K562 (cell line): ENCODE results near the gene MBOAT2. TPM values are rescaled to one million over a fixed set of nuclear protein-coding genes. Genes with fewer than 3 reads are reported as not detected.

Experiments used
- ATAC-seq: fragments of 200-7000 bp; cut with Tn5 transposase; 3 replicates; pipeline ENCODE4 v1.9.1; 2020; ENCODE audit warnings: moderate library complexity
- BruUV-seq: library from RNA; stranded (reverse); fragments of 400-500 nt; replicated peaks from 2 replicates; lab custom pipeline; 2021; lab: Mats Ljungman, UMichigan
- CTCF ChIA-PET: fragments of 300-600 bp; formaldehyde crosslinking; extraction: SDS; loops from one replicate; lab custom pipeline; 2021; ENCODE audit warnings: low intra/inter-chr PET ratio; lab: Yijun Ruan, JAX
- POLR2A ChIA-PET: fragments of 300-600, 350-650 bp; sonication (Branson Sonifier 250); formaldehyde crosslinking; extraction: SDS; loops from one replicate; lab custom pipeline; 2021; ENCODE audit warnings: antibody characterized with exemption, inconsistent platforms; lab: Yijun Ruan, JAX
- DNase-seq, 4 experiments: peaks; one replicate each; pipeline versions ENCODE4 v3.0.0 to v3.0.0-alpha.2; 2011 to 2018; ENCODE audit warnings: low spot score in 3 of 4, mixed read lengths in 3 of 4; ENCODE audit errors: extremely low read depth in 1 of 4
- FAIRE-seq: peaks from 2 replicates; lab custom pipeline; 2011; peaks lifted over from hg19 to GRCh38; lab: Jason Lieb, UNC
- H2AFZ ChIP-seq: 2 replicates; pipeline ENCODE4 v1.6.0; 2011; ENCODE audit warnings: low read depth, low read length, control low read depth, inconsistent platforms
- H3K27ac ChIP-seq: fragments of 200-600 bp; 3 replicates; pipeline ENCODE4 v1.8.0; 2011; ENCODE audit warnings: low read depth, mild to moderate bottlenecking, control low read depth, inconsistent platforms, low read length, moderate library complexity, mixed read lengths; ENCODE audit errors: extremely low read depth
- H3K27me3 ChIP-seq, 2 experiments: fragments of 300-600 bp in 1 of 2; 2 replicates in 1 of 2; 3 replicates in 1 of 2; pipeline versions ENCODE4 v1.6.0 to v1.8.0; 2011; ENCODE audit warnings: inconsistent platforms in 2 of 2, low read length in 2 of 2, mild to moderate bottlenecking in 1 of 2, mixed read lengths in 1 of 2, moderate library complexity in 1 of 2; ENCODE audit not compliant: control insufficient read depth in 2 of 2, insufficient read depth in 2 of 2
- H3K36me3 ChIP-seq: fragments of 300-600 bp; 3 replicates; pipeline ENCODE4 v1.8.0; 2011; ENCODE audit warnings: mild to moderate bottlenecking, low read length, inconsistent platforms; ENCODE audit not compliant: control insufficient read depth, insufficient read depth
- H3K4me1 ChIP-seq, 2 experiments: fragments of 200-600 bp in 1 of 2; replicated peaks in 1 of 2; 2 replicates in 1 of 2; 3 replicates in 1 of 2; pipeline versions ENCODE4 v1.5.1 to v1.8.0; 2011; ENCODE audit warnings: inconsistent platforms in 2 of 2, low read length in 2 of 2, mild to moderate bottlenecking in 1 of 2, mixed read lengths in 1 of 2, moderate library complexity in 1 of 2; ENCODE audit not compliant: control insufficient read depth in 2 of 2, insufficient read depth in 2 of 2
- H3K4me2 ChIP-seq: 2 replicates; pipeline ENCODE4 v1.6.1; 2011; ENCODE audit warnings: low read length, control low read depth, inconsistent platforms, mixed read lengths; ENCODE audit not compliant: insufficient read depth
- H3K4me3 ChIP-seq: fragments of 200-600 bp; sonication (generic), shearing (Covaris generic); 2 replicates; pipeline ENCODE4 v1.5.1; 2016; ENCODE audit warnings: control low read depth, inconsistent platforms
- H3K79me2 ChIP-seq: fragments of 200-600 bp; 3 replicates; pipeline ENCODE4 v1.8.0; 2011; ENCODE audit warnings: low read length, inconsistent platforms; ENCODE audit not compliant: control insufficient read depth, insufficient read depth
- H3K9ac ChIP-seq, 2 experiments: 2 replicates each; pipeline versions ENCODE4 v1.6.0 to v1.6.1; 2011; ENCODE audit warnings: low read depth in 2 of 2, low read length in 2 of 2, control low read depth in 1 of 2, inconsistent platforms in 1 of 2, mild to moderate bottlenecking in 1 of 2, mixed read lengths in 1 of 2; ENCODE audit not compliant: insufficient read depth in 1 of 2
- H3K9me1 ChIP-seq: one replicate; pipeline ENCODE4 v1.6.0; 2011; ENCODE audit warnings: inconsistent platforms, mild to moderate bottlenecking, low read length, moderate library complexity; ENCODE audit not compliant: control insufficient read depth, insufficient read depth
- H3K9me3 ChIP-seq: replicated peaks from 2 replicates; pipeline ENCODE4 v1.5.1; 2011; ENCODE audit warnings: low read depth, low read length, inconsistent platforms; ENCODE audit not compliant: control insufficient read depth, insufficient read depth
- H4K20me1 ChIP-seq: replicated peaks from 2 replicates; pipeline ENCODE4 v1.6.1; 2011; ENCODE audit warnings: low read length, inconsistent platforms, mixed read lengths; ENCODE audit not compliant: control insufficient read depth, insufficient read depth
- E2F6 ChIP-seq, 2 experiments: IDR thresholded peaks; 2 replicates each; pipeline ENCODE4 v1.6.1; 2011; ENCODE audit warnings: borderline replicate concordance in 1 of 2, control low read depth in 1 of 2, low read depth in 1 of 2, low read length in 1 of 2, mild to moderate bottlenecking in 1 of 2, mixed read lengths in 1 of 2, moderate library complexity in 1 of 2; ENCODE audit not compliant: insufficient read depth in 1 of 2, insufficient read length in 1 of 2, poor library complexity in 1 of 2, severe bottlenecking in 1 of 2; ENCODE audit errors: extremely low read depth in 1 of 2
- RNF219 ChIP-seq: fragments of 250-450 bp; sonication (Bioruptor Pico); IDR thresholded peaks from 2 replicates; pipeline ENCODE4 v1.5.0; 2022; ENCODE audit warnings: mild to moderate bottlenecking
- SIN3B ChIP-seq: fragments of 450-650 bp; IDR thresholded peaks from 2 replicates; pipeline ENCODE4 v1.6.1; 2017; ENCODE audit warnings: low read depth, mild to moderate bottlenecking, moderate library complexity
- ZNF165 ChIP-seq: fragments of 250-450 bp; sonication (Bioruptor Pico); IDR thresholded peaks from 2 replicates; pipeline ENCODE4 v1.4.0; 2020; ENCODE audit warnings: borderline replicate concordance
- WGBS: fragments of 100-300 bp; shearing (Covaris generic); methylation state at CpG from one replicate; pipeline ENCODE4 v1.1.6; 2016; ENCODE audit warnings: low coverage, mixed read lengths; ENCODE audit not compliant: insufficient coverage; ENCODE audit errors: missing lambda C conversion rate; 5-methylcytosine and 5-hydroxymethylcytosine counted together
- in situ Hi-C: fragments of 300-500 bp; cut with MboI; formaldehyde crosslinking; loops from 4 replicates; pipeline ENCODE4 v1.15.0; 2018; ENCODE audit warnings: inconsistent platforms, mixed read lengths
- intact Hi-C: fragments of 100-400 bp; cut with micrococcal nuclease; formaldehyde crosslinking; loops from 2 replicates; pipeline ENCODE4 v1.14.2; 2022
- polyA plus RNA-seq, 8 experiments: library from polyadenylated mRNA; depleted of rRNA in 4 of 8; stranded (reverse) in 5 of 8; unstranded in 3 of 8; fragments of >200 nt; fragmentation: Nextera tagmentation in 2 of 8; fragmentation: Illumina TruSeq in 1 of 8; extraction: Ambion mirVana in 2 of 8; extraction: Trizol in 1 of 8; gene quantifications; 2 replicates each; pipeline versions ENCODE4 v1.2.1 to v1.2.3, GENCODE V29; 2011 to 2014; ENCODE audit warnings: inconsistent platforms in 1 of 8, missing spikeins in 1 of 8
- total RNA-seq, 7 experiments: library from RNA; depleted of rRNA in 6 of 7; stranded (reverse); fragments of >200 nt in 6 of 7; fragmentation: Illumina TruSeq in 2 of 7; extraction: Trizol in 2 of 7; gene quantifications; 2 replicates each; pipeline versions ENCODE4 v1.2.1 to v1.2.3, GENCODE V29; 2011 to 2021; ENCODE audit warnings: low replicate concordance in 1 of 7

The MBOAT2 gene
- total and polyA plus RNA-seq, 9 of the 15 experiments (the other 6 are each of a cell fraction or from before 2014, with no cell fraction given) = 8.4 to 122 (median 27.6) TPM

GRCh38 chr2:8858910-8859309, 144.6 kb downstream of the MBOAT2 start (continued):
- TF ChIP-seq E2F6 (IDR thresholded peaks at IDR 0.05; ENCODE audit: borderline replicate concordance in 1 of 2, extremely low read depth in 1 of 2, insufficient read depth in 1 of 2, insufficient read length in 1 of 2, low read depth in 1 of 2, low read length in 1 of 2, poor library complexity in 1 of 2, severe bottlenecking in 1 of 2) (no peak), RNF219 (no peak)

- WGBS = 95% methylated on average over 6 of the region's 7 CpGs
- ChIA-PET CTCF (no interaction called here), POLR2A (no interaction called here)
- Histone ChIP-seq H3K4me3 (no peak overlapping the region), H2AFZ (no peak overlapping the region), H3K79me2 (no peaks in the 10 kb centered on the region), H3K4me1 (peaks cover 0 to 9% of the 10 kb centered on the region in 2 experiments; a peak in 2 of 5 replicates), H3K9me1 (no peaks in the 10 kb centered on the region), H4K20me1 (no peaks in the 10 kb centered on the region), H3K9me3 (no peaks in the 10 kb centered on the region), H3K9ac (no peak overlapping the region), H3K27ac (no peak overlapping the region), H3K4me2 (no peak overlapping the region), H3K27me3 (no peaks in the 10 kb centered on the region), H3K36me3 (peaks cover 35% of the 10 kb centered on the region)
- in situ Hi-C loops = no loop called here
- BruUV-seq = TSS peak; percentile 25
- FAIRE-seq (no peak), DNase-seq (no peak), ATAC-seq (no peak)
- intact Hi-C loops = no loop called here
- TF ChIP-seq ZNF165 (CRISPR knock-in tag) (no peak), SIN3B (no peak)
These were observed 145.2 kb downstream of the MBOAT2 start for GRCh38 chr2:8858264-8858663.
